Activated CD4-positive, alpha-beta T cell treated with anti-CD3 and anti-CD28 coated beads for 36 hours (primary cell): Measurements from ENCODE around the gene KRT14. TPM values are rescaled to one million over a fixed set of nuclear protein-coding genes. Genes with fewer than 3 reads are reported as not detected.
"Not testable (repeated sequence)": the region's sequence is repeated elsewhere in the genome, so short reads cannot be mapped to it uniquely, and the experiment has no call there.

Experiments
- ATAC-seq: fragments of 200-7000 bp; cut with Tn5 transposase; one replicate; pipeline ENCODE4 v1.10.0; 2021; ENCODE audit warnings: mild to moderate bottlenecking, moderate library complexity
- CTCF ChIA-PET: fragments of 350-600 bp; sonication (Branson Sonifier 250); formaldehyde crosslinking; loops from one replicate; lab custom pipeline; 2021; ENCODE audit warnings: antibody characterized with exemption; lab: Charles Lee
- POLR2A ChIA-PET: fragments of 350-600 bp; sonication (Branson Sonifier 250); formaldehyde crosslinking; loops from one replicate; lab custom pipeline; 2021; ENCODE audit warnings: antibody characterized with exemption, inconsistent platforms; lab: Charles Lee
- DNase-seq: peaks from one replicate; pipeline ENCODE4 v3.0.0-alpha.2; 2020
- H3K27ac Mint-ChIP-seq: one replicate; pipeline ENCODE4 v1.8.0; 2021; ENCODE audit warnings: mixed read lengths
- H3K27me3 Mint-ChIP-seq: one replicate; pipeline ENCODE4 v1.8.0; 2021; ENCODE audit warnings: mixed read lengths
- H3K36me3 Mint-ChIP-seq: one replicate; pipeline ENCODE4 v1.8.0; 2021; ENCODE audit warnings: low read depth, mixed read lengths
- H3K4me1 Mint-ChIP-seq: one replicate; pipeline ENCODE4 v1.8.0; 2021; ENCODE audit warnings: mixed read lengths
- H3K4me3 Mint-ChIP-seq: one replicate; pipeline ENCODE4 v1.8.0; 2021; ENCODE audit warnings: mild to moderate bottlenecking, moderate library complexity, mixed read lengths
- H3K9me3 Mint-ChIP-seq: one replicate; pipeline ENCODE4 v1.8.0; 2021; ENCODE audit warnings: low read depth, mixed read lengths
- intact Hi-C, 2 experiments: fragments of 100-400 bp; cut with DNase I in 1 of 2; cut with micrococcal nuclease in 1 of 2; formaldehyde crosslinking; loops; one replicate each; pipeline versions ENCODE4 v1.14.2 to v1.15.1; 2022 to 2024; cut with DNase I, micrococcal nuclease
- total RNA-seq, 2 experiments: library from RNA; stranded (reverse); gene quantifications; one replicate each; pipeline ENCODE4 v1.2.3, GENCODE V29; 2021

The KRT14 gene
- total RNA-seq, 2 experiments from 2014 or later = not detected

GRCh38 chr17:41628621-41629255 is 42.0 kb upstream of the KRT14 start:
- H3K27me3 Mint-ChIP-seq, POLR2A ChIA-PET, H3K4me1 Mint-ChIP-seq, H3K27ac Mint-ChIP-seq, ATAC-seq, H3K36me3 Mint-ChIP-seq, H3K4me3 Mint-ChIP-seq, intact Hi-C loops, H3K9me3 Mint-ChIP-seq, DNase-seq: not testable (repeated sequence)
- CTCF ChIA-PET = interaction anchor here (0.7 kb wide), 1 partner anchor 1414 kb away, joined by 3 read pairs; no protein-coding TSS in a partner anchor

DNA sequence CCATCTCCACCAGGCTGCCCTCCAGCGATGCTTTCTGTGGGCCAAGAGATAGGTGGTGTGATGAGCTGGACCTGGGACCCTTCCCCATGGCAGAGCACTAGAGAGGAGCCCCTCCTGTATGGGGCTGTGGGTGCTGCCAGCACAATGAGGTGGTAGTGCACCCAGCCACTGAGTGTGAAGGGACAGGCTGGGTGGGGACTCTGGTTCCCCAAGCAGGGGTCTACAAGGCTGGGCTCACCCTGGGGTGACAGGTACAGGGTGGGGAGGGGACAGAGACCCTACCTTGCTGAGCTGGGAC is 41.3 kb upstream of the KRT14 start:
- H3K27me3 Mint-ChIP-seq, CTCF ChIA-PET, H3K27ac Mint-ChIP-seq, H3K36me3 Mint-ChIP-seq, H3K4me3 Mint-ChIP-seq, DNase-seq, H3K9me3 Mint-ChIP-seq, H3K4me1 Mint-ChIP-seq, ATAC-seq, intact Hi-C loops: not testable (repeated sequence)
- POLR2A ChIA-PET = interaction anchor here (0.6 kb wide), 1 partner anchor 144 kb away, joined by 4 read pairs; no protein-coding TSS in a partner anchor

- no peaks in the 10 kb centered on the region for H3K9me3 Mint-ChIP-seq
- intact Hi-C loops = no loop called here
- ATAC-seq (no peak), DNase-seq (no peak)
- no peaks in the 10 kb centered on the region for H3K36me3 Mint-ChIP-seq
- ChIA-PET CTCF (no interaction called here), POLR2A (interaction anchor here (0.6 kb wide), 1 partner anchor 143 kb away, joined by 4 read pairs; no protein-coding TSS in a partner anchor)
- H3K4me3 Mint-ChIP-seq = no peak overlapping the region
- no peak overlapping the region for H3K27ac Mint-ChIP-seq
- no peaks in the 10 kb centered on the region for H3K4me1 Mint-ChIP-seq
- no peaks in the 10 kb centered on the region for H3K27me3 Mint-ChIP-seq
Measured at GRCh38 chr17:41627316-41628072, 40.8 kb upstream of the KRT14 start.

DNA sequence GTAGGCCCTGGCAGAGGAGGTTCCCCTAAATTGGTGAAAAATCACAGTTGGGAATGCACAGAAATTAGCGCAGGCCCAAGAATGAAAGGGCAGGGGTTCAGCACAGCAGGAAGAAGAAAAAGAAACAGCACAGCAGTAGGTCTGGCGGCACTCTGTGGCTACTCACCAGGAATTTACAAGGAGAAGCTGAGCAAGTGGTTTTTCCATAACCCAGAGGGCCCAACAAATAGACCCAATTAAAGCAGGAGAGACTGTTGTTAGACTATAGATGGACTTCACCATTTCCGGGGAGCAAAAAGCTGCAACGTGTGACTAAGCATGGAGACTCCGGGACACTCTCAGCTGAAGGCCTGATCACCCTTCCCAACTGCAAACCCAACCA is 40.2 kb upstream of the KRT14 start:
- POLR2A ChIA-PET, H3K4me3 Mint-ChIP-seq: not testable (repeated sequence)

DNA sequence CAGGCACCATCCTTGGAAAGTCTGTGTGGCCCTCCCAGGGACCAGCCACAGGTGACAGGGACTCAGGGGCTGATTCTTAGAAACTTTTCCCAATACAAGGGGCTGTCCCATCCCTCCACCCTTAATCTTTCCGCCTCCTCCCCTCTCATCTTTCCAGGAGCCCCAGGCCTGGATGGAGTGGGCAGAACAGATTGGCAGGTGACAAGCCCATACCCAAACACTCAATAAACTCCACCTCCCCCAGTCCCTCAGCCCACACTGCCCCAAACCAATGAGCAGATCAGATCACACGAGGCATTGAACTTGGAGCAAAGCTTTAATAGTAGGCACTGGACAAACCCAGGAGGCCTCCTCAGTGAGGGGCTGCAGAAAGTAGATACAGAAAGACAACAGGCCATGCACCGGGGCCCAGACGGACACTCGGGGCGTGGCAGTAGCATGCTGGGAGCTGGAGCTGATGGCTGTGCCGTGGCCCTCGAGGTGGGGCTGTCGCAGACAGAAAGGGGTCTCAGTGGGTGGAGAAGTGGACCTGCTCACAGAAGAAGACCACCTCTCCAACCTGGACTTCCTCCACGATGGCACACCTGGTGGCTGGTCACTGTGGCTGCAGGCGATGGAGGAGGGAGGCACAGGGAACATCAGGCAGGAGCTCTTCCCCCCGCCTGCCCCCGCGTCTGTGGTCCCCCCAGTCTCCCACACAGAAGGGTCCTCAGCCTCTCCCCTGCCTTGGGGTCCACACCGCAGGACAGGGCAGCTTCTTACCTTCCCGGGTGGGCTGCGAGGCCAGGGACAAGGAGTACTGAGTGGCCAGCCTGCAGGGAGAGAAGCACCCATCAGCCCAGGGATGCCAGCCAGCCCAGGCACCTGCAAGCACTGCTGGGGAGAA is 39.6 kb upstream of the KRT14 start:
- DNase-seq, CTCF ChIA-PET, H3K27me3 Mint-ChIP-seq, H3K36me3 Mint-ChIP-seq, ATAC-seq, H3K9me3 Mint-ChIP-seq, H3K4me1 Mint-ChIP-seq, H3K4me3 Mint-ChIP-seq, H3K27ac Mint-ChIP-seq, intact Hi-C loops, POLR2A ChIA-PET: not testable (repeated sequence)

More for the DNA sequence above, 40.2 kb upstream of the KRT14 start:
- ATAC-seq, DNase-seq, CTCF ChIA-PET, intact Hi-C loops, H3K4me1 Mint-ChIP-seq, H3K27ac Mint-ChIP-seq, H3K27me3 Mint-ChIP-seq, H3K36me3 Mint-ChIP-seq, H3K9me3 Mint-ChIP-seq: not testable (repeated sequence)

DNA sequence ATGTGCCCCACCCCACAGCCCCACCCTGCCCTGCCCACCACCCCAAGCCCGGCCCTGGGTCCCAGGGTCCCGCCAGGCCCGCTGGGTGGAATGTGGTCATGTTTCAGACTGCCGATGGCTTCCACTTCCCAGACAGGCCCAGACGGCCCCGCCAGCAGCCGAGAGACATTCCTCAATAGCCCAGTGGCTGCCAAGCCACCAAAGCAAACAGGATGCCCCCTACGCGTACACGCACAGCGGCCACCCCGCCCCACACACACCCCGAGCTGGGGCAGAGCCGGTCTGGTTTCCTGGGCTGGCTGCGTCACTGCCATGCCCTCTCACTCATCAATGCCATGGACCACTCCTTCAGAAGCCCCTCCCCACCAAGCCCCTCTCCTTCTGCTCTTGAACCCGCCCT is 38.9 kb upstream of the KRT14 start:
- Mint-ChIP-seq H3K4me1 (no peaks in the 10 kb centered on the region), H3K4me3 (no peak overlapping the region), H3K27me3 (no peaks in the 10 kb centered on the region), H3K27ac (no peak overlapping the region), H3K9me3 (no peaks in the 10 kb centered on the region), H3K36me3 (no peaks in the 10 kb centered on the region)
- ATAC-seq (no peak), DNase-seq (no peak)
- ChIA-PET CTCF (no interaction called here), POLR2A (no interaction called here)
- intact Hi-C loops = no loop called here

DNA sequence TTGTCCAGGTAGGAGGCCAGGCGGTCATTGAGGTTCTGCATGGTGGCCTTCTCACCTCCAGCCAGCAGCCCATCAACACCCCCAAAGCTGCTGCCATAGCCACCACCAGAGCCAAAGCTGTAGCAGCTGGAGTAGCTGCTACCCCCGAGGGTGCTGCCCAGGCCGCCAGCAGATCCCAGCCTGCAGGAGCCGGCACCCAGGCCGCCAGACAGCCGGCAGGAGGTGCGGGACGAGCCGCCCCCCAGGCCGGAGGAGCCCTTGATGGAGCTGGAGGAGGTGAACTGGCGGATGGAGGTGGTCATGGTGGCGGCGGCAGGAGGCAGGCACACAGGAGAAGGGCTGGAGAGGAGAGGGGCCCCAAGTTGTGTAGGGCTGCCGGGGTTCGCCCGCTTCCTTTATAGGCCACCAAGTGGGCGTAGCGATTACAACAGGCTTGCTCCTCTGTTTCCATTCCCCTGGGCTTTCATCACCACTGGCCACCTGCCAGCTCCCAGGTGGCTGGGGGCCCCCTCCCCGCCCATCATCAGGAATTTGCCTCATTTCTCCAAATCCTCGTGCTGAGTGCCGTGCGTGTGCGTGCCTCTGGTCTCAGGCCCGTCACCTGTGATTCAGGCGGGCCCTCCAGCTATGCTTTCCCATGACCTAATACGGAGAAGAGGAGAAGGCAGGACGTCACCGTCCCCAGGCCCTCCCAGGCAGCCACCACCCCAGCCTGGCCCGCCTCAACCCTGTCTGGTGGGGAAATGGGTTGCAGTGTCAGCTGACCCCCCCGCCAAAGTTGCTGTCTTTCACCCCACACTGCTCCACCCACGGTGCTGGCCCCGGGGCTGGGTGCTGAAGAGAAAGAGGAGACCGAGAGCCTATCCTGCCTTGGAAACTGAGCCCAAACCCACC is 37.8 kb upstream of the KRT14 start, which contains the start of gene KRT17:
KRT17 (minus strand) TSS at position 368 of the 894 bp plus-strand sequence; CDS start at position 302, 66 bp downstream.
- intact Hi-C loops = no loop called here
- no peak for DNase-seq
- Mint-ChIP-seq H3K36me3 (no peaks in the 10 kb centered on the region), H3K27me3 (no peaks in the 10 kb centered on the region), H3K4me1 (no peaks in the 10 kb centered on the region), H3K4me3 (no peak within 1 kb of the TSS), H3K27ac (no peak within 1 kb of the TSS), H3K9me3 (no peaks in the 10 kb centered on the region)
- ATAC-seq = no peak
- ChIA-PET POLR2A (no interaction called here), CTCF (interaction anchor here (0.6 to 1.0 kb wide), 4 partner anchors 24 to 220 kb away, joined by 3 to 5 read pairs (median 3); no protein-coding TSS in a partner anchor)

- H3K4me3 Mint-ChIP-seq, H3K27ac Mint-ChIP-seq, ATAC-seq, H3K27me3 Mint-ChIP-seq, H3K9me3 Mint-ChIP-seq, H3K36me3 Mint-ChIP-seq, CTCF ChIA-PET, POLR2A ChIA-PET, intact Hi-C loops, H3K4me1 Mint-ChIP-seq, DNase-seq: not testable (repeated sequence)
Measured at GRCh38 chr17:41623184-41623861, 36.6 kb upstream of the KRT14 start.

DNA sequence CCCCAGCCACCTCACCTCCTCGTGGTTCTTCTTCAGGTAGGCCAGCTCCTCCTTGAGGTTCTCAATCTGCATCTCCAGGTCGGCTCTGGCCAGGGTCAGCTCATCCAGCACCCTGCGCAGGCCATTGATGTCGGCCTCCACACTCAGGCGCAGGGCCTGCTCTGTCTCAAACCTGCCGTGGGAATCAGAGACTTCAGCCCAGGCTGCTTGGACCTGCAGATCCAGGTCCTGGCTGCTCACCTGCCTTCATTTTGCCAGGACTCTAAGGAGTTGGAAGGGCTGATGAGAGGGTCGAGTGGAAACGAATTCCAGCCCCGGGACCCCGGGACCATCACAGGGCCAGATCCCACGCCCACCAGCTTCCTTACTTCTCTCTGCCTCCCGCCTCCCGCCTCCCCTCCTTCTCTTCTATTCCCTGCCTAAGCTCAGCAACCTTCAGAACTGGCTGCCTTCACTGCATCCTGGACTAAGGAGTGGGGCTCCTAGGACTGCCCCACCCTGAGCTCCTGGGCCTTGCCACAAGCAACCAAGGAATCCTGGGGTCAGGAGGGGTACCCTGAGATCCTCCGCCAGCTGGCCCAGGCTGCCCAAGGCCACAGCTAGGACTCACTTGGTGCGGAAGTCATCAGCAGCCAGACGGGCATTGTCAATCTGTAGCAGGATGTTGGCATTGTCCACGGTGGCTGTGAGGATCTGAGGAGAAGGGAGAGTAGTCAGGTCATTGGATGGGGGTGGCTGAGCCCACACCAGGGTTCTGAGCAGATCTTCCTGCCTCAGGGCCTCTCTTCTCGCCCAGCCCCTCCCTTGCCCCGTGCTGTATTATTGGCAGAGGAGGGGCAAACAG is 35.9 kb upstream of the KRT14 start:
- POLR2A ChIA-PET, H3K4me1 Mint-ChIP-seq, H3K36me3 Mint-ChIP-seq, H3K27ac Mint-ChIP-seq, DNase-seq, CTCF ChIA-PET, ATAC-seq, H3K9me3 Mint-ChIP-seq, H3K4me3 Mint-ChIP-seq, H3K27me3 Mint-ChIP-seq, intact Hi-C loops: not testable (repeated sequence)

DNA sequence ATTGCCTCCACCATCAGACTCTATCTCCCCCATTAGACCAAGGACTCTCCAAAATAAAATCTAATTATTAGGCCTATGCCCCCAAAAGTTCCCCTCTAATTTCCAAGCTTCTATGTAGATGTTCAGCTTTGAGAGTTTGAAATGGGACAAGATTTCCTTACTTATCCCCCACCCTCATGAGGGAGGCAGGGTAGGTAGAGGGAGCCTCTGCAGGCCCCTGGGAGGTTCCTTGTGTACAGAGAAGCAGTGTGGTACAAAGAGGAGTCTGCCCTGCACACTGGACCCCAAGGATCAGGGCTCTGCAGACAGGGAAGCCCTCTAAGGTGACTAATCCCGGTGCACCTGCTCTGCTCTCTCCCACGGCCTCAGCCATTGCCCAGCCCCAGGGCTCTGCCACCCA is 35.2 kb upstream of the KRT14 start:
- H3K27ac Mint-ChIP-seq = no peak overlapping the region
- CTCF ChIA-PET = interaction anchor here (1.1 kb wide), 1 partner anchor 41 kb away, joined by 3 read pairs; no protein-coding TSS in a partner anchor

More for the DNA sequence above, 35.2 kb upstream of the KRT14 start:
- no peaks in the 10 kb centered on the region for H3K36me3 Mint-ChIP-seq
- ATAC-seq = no peak
- no peaks in the 10 kb centered on the region for H3K4me1 Mint-ChIP-seq
- no peaks in the 10 kb centered on the region for H3K27me3 Mint-ChIP-seq
- H3K4me3 Mint-ChIP-seq = no peak overlapping the region
- intact Hi-C loops = no loop called here
- POLR2A ChIA-PET = no interaction called here
- H3K9me3 Mint-ChIP-seq = no peaks in the 10 kb centered on the region
- DNase-seq = no peak
